Keratinocyte (primary cell): ENCODE data around the gene CTNNBL1. TPM values are rescaled to one million over a fixed set of nuclear protein-coding genes. Genes with fewer than 3 reads are reported as not detected.

ENCODE experiments used
- DNase-seq: peaks from one replicate; pipeline ENCODE4 v3.0.0-alpha.2; 2011; ENCODE audit warnings: low read depth, missing footprints, low spot score
- FAIRE-seq: peaks from 2 replicates; lab custom pipeline; 2011; peaks lifted over from hg19 to GRCh38; lab: Jason Lieb, UNC
- H2AFZ ChIP-seq: 2 replicates; pipeline ENCODE4 v1.6.0; 2012; ENCODE audit warnings: low read length, control low read depth, inconsistent platforms; ENCODE audit not compliant: control insufficient read depth
- H3K27ac ChIP-seq: 2 replicates; pipeline ENCODE4 v1.5.1; 2011; ENCODE audit warnings: low read length; ENCODE audit not compliant: control insufficient read depth, insufficient read depth
- H3K27me3 ChIP-seq: 3 replicates; pipeline ENCODE4 v1.6.0; 2011; ENCODE audit warnings: low read length; ENCODE audit not compliant: control insufficient read depth, insufficient read depth; ENCODE audit errors: extremely low read depth
- H3K36me3 ChIP-seq, 2 experiments: 2 replicates in 1 of 2; 3 replicates in 1 of 2; pipeline ENCODE4 v1.5.1; 2011; ENCODE audit warnings: low read length in 2 of 2, mild to moderate bottlenecking in 1 of 2; ENCODE audit not compliant: control insufficient read depth in 2 of 2, insufficient read depth in 2 of 2; ENCODE audit errors: extremely low read depth in 1 of 2
- H3K4me1 ChIP-seq: 3 replicates; pipeline ENCODE4 v1.5.1; 2011; ENCODE audit warnings: low read length; ENCODE audit not compliant: control insufficient read depth, insufficient read depth; ENCODE audit errors: extremely low read depth
- H3K4me2 ChIP-seq: 3 replicates; pipeline ENCODE4 v1.6.0; 2011; ENCODE audit warnings: low read depth, low read length; ENCODE audit not compliant: control insufficient read depth, insufficient read depth; ENCODE audit errors: extremely low read depth
- H3K4me3 ChIP-seq, 3 experiments: fragments of 200-600 bp in 1 of 3; sonication (generic) in 1 of 3; 2 replicates in 2 of 3; 3 replicates in 1 of 3; pipeline ENCODE4 v1.5.1; 2011 to 2016; ENCODE audit warnings: low read length in 3 of 3, mild to moderate bottlenecking in 3 of 3, control low read depth in 2 of 3, inconsistent platforms in 1 of 3, low read depth in 1 of 3, mixed read lengths in 1 of 3, mixed run types in 1 of 3, moderate library complexity in 1 of 3; ENCODE audit not compliant: control insufficient read depth in 2 of 3, insufficient read depth in 2 of 3; ENCODE audit errors: extremely low read depth in 1 of 3
- H3K79me2 ChIP-seq: 2 replicates; pipeline ENCODE4 v1.6.0; 2012; ENCODE audit warnings: low read length; ENCODE audit not compliant: control insufficient read depth, insufficient read depth
- H3K9ac ChIP-seq: 3 replicates; pipeline ENCODE4 v1.6.0; 2011; ENCODE audit warnings: low read length; ENCODE audit not compliant: control insufficient read depth, insufficient read depth; ENCODE audit errors: extremely low read depth
- H3K9me1 ChIP-seq: 3 replicates; pipeline ENCODE4 v1.6.0; 2011; ENCODE audit warnings: low read length; ENCODE audit not compliant: control insufficient read depth, insufficient read depth; ENCODE audit errors: extremely low read depth
- H3K9me3 ChIP-seq: 2 replicates; pipeline ENCODE4 v1.5.1; 2012; ENCODE audit warnings: low read depth, low read length; ENCODE audit not compliant: control insufficient read depth
- H4K20me1 ChIP-seq: 3 replicates; pipeline ENCODE4 v1.6.0; 2011; ENCODE audit warnings: low read length; ENCODE audit not compliant: control insufficient read depth, insufficient read depth; ENCODE audit errors: extremely low read depth
- EZH2 ChIP-seq: IDR thresholded peaks from one replicate; pipeline ENCODE4 v1.6.1; 2012; ENCODE audit warnings: inconsistent platforms, mild to moderate bottlenecking, low read length, moderate library complexity
- dilution Hi-C: fragments of 300-500 bp; cut with MboI; formaldehyde crosslinking; loops from one replicate; pipeline ENCODE4 v1.7.0; 2020; ENCODE audit warnings: low sequenced_read_pairs; ENCODE audit not compliant: extremely low pct_ligation_motif_present
- polyA plus RNA-seq, 5 experiments: library from polyadenylated mRNA; depleted of rRNA in 3 of 5; stranded (reverse) in 3 of 5; stranded (forward) in 1 of 5; unstranded in 1 of 5; fragments of >200 nt; gene quantifications; 1 replicate in 1 of 5; 2 replicates in 3 of 5; 3 replicates in 1 of 5; pipeline versions ENCODE4 v1.2.1 to v1.2.3, GENCODE V29; 2011 to 2012; ENCODE audit warnings: missing spikeins in 2 of 5, low read depth in 1 of 5, low replicate concordance in 1 of 5
- TF ChIP-seq, protein P1 (sequence below), 3 experiments: IDR thresholded peaks in 1 of 3; conservative IDR thresholded peaks in 1 of 3; optimal IDR thresholded peaks in 1 of 3; 2 replicates in 2 of 3; 3 replicates in 1 of 3; pipeline versions ENCODE3 to v1.5.1; 2011; ENCODE audit warnings: low read length in 3 of 3, mild to moderate bottlenecking in 3 of 3, moderate library complexity in 2 of 3, control low read depth in 1 of 3, inconsistent platforms in 1 of 3; ENCODE audit not compliant: insufficient read depth in 2 of 3; ENCODE audit errors: extremely low read depth in 1 of 3

CTNNBL1 gene
- polyA plus RNA-seq, 1 donor (not counting 4 experiments of a cell fraction or from before 2014, with no cell fraction given), result 37.0 TPM

DNA sequence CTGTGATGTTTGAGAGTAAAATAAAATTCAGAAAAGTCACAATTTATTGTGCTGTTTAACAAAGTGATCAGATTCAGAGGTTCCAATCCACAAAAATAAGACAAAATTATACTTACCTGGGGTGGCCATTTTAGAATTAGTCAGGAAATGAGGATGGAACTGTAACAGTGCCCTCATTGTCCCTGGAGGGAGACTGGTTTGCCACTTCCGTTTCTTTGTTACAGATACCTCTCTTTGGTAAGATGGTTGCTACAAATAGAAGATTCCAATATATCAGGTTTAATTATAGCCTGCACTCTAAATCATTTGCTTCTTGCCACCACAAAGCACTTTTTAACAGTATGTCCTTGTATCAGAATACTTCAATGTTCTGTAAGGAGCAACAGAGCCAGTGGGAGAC, 95.6 kb downstream of the CTNNBL1 start:
- no peak overlapping the region for H3K9ac ChIP-seq
- no peaks in the 10 kb centered on the region for H3K9me1 ChIP-seq
- dilution Hi-C loops, result no loop called here
- H3K36me3 ChIP-seq, result peaks cover 4 to 7% of the 10 kb centered on the region in 2 experiments
- H4K20me1 ChIP-seq, result no peaks in the 10 kb centered on the region
- FAIRE-seq, result no peak
- H3K27me3 ChIP-seq, result no peaks in the 10 kb centered on the region
- no peak overlapping the region for H3K4me2 ChIP-seq
- no peaks in the 10 kb centered on the region for H3K9me3 ChIP-seq
- no peak overlapping the region for H2AFZ ChIP-seq
- H3K4me1 ChIP-seq, result no peaks in the 10 kb centered on the region
- TF ChIP-seq EZH2, result no peak
- TF ChIP-seq, protein P1, sequence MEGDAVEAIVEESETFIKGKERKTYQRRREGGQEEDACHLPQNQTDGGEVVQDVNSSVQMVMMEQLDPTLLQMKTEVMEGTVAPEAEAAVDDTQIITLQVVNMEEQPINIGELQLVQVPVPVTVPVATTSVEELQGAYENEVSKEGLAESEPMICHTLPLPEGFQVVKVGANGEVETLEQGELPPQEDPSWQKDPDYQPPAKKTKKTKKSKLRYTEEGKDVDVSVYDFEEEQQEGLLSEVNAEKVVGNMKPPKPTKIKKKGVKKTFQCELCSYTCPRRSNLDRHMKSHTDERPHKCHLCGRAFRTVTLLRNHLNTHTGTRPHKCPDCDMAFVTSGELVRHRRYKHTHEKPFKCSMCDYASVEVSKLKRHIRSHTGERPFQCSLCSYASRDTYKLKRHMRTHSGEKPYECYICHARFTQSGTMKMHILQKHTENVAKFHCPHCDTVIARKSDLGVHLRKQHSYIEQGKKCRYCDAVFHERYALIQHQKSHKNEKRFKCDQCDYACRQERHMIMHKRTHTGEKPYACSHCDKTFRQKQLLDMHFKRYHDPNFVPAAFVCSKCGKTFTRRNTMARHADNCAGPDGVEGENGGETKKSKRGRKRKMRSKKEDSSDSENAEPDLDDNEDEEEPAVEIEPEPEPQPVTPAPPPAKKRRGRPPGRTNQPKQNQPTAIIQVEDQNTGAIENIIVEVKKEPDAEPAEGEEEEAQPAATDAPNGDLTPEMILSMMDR (optimal IDR thresholded peaks at IDR 0.05 in 1 of 3, IDR thresholded peaks at IDR 0.05 in 1 of 3, conservative IDR thresholded peaks at IDR 0.05 in 1 of 3; ENCODE audit: extremely low read depth in 1 of 3, insufficient read depth in 2 of 3, low read length in 3 of 3), result no peak
- no peak overlapping the region for H3K4me3 ChIP-seq
- no peak overlapping the region for H3K27ac ChIP-seq
- H3K79me2 ChIP-seq, result no peaks in the 10 kb centered on the region
- no peak for DNase-seq

- FAIRE-seq (no peak), DNase-seq (no peak)
- Histone ChIP-seq H3K4me1 (no peaks in the 10 kb centered on the region), H2AFZ (no peak overlapping the region), H3K36me3 (peaks cover 4 to 6% of the 10 kb centered on the region in 2 experiments), H3K27me3 (no peaks in the 10 kb centered on the region), H3K4me2 (no peak overlapping the region), H3K9me3 (no peaks in the 10 kb centered on the region), H4K20me1 (no peaks in the 10 kb centered on the region), H3K4me3 (no peak overlapping the region), H3K27ac (no peak overlapping the region), H3K79me2 (no peaks in the 10 kb centered on the region), H3K9me1 (no peaks in the 10 kb centered on the region), H3K9ac (no peak overlapping the region)
- dilution Hi-C loops, result no loop called here
- TF ChIP-seq, protein P1 (optimal IDR thresholded peaks at IDR 0.05 in 1 of 3, IDR thresholded peaks at IDR 0.05 in 1 of 3, conservative IDR thresholded peaks at IDR 0.05 in 1 of 3; ENCODE audit: extremely low read depth in 1 of 3, insufficient read depth in 2 of 3, low read length in 3 of 3), result no peak
- TF ChIP-seq EZH2, result no peak
These were observed 97.1 kb downstream of the CTNNBL1 start for GRCh38 chr20:37790900-37791299.
